ENCODE measurements around the gene KANSL1. TPM values are rescaled to one million over a fixed set of nuclear protein-coding genes. Genes with fewer than 3 reads are reported as not detected.

The KANSL1 gene
- total and polyA plus RNA-seq, 9 of the 15 experiments (the other 6 are each of a cell fraction or from before 2014, with no cell fraction given), result 3.6 to 55.4 (median 31.8) TPM

GRCh38 chr17:46192439-46193150 lies 634 bp downstream of the KANSL1 start (continued):
- 0 out of 2 replicates have a peak, but pooled peaks have one; percentile 20 for TF ChIP-seq ZNF407 (IDR thresholded peaks at IDR 0.05; ENCODE audit: low read depth)
- peak; percentile 55; the same call in 1 of the 2 replicates for TF ChIP-seq ZBTB1 (CRISPR knock-in tag; IDR thresholded peaks at IDR 0.05; ENCODE audit: borderline replicate concordance, low read depth)
- peak in 1 of 2 experiments; percentile 33; a peak in 1 of 4 replicates for TF ChIP-seq KDM4B (IDR thresholded peaks at IDR 0.05; ENCODE audit: borderline replicate concordance in 2 of 2, low read depth in 1 of 2)
- no peak for TF ChIP-seq SMARCE1 (IDR thresholded peaks at IDR 0.05)
- TF ChIP-seq ZHX1 (conservative IDR thresholded peaks at IDR 0.05; ENCODE audit: low read length), result 0 out of 2 replicates have a peak, but pooled peaks have one; percentile 62
- 0 out of 2 replicates have a peak, but pooled peaks have one; percentile 37 for TF ChIP-seq RREB1 (CRISPR knock-in tag; IDR thresholded peaks at IDR 0.05)
- TF ChIP-seq FOXK2 (conservative IDR thresholded peaks at IDR 0.05 in 1 of 2, IDR thresholded peaks at IDR 0.05 in 1 of 2; ENCODE audit: low read depth in 2 of 2), result peak; percentile 70 to 76

Measured in K562 (cell line).